K562 (cell line): ENCODE measurements around the gene DMD. TPM values are rescaled to one million over a fixed set of nuclear protein-coding genes. Genes with fewer than 3 reads are reported as not detected.

Experiments used
- ATAC-seq: fragments of 200-7000 bp; cut with Tn5 transposase; 3 replicates; pipeline ENCODE4 v1.9.1; 2020; ENCODE audit warnings: moderate library complexity
- BruUV-seq: library from RNA; stranded (reverse); fragments of 400-500 nt; replicated peaks from 2 replicates; lab custom pipeline; 2021; lab: Mats Ljungman, UMichigan
- CTCF ChIA-PET: fragments of 300-600 bp; formaldehyde crosslinking; extraction: SDS; loops from one replicate; lab custom pipeline; 2021; ENCODE audit warnings: low intra/inter-chr PET ratio; lab: Yijun Ruan, JAX
- POLR2A ChIA-PET: fragments of 300-600, 350-650 bp; sonication (Branson Sonifier 250); formaldehyde crosslinking; extraction: SDS; loops from one replicate; lab custom pipeline; 2021; ENCODE audit warnings: antibody characterized with exemption, inconsistent platforms; lab: Yijun Ruan, JAX
- DNase-seq, 4 experiments: peaks; one replicate each; pipeline versions ENCODE4 v3.0.0 to v3.0.0-alpha.2; 2011 to 2018; ENCODE audit warnings: low spot score in 3 of 4, mixed read lengths in 3 of 4; ENCODE audit errors: extremely low read depth in 1 of 4
- FAIRE-seq: peaks from 2 replicates; lab custom pipeline; 2011; peaks lifted over from hg19 to GRCh38; lab: Jason Lieb, UNC
- H2AFZ ChIP-seq: 2 replicates; pipeline ENCODE4 v1.6.0; 2011; ENCODE audit warnings: low read depth, low read length, control low read depth, inconsistent platforms
- H3K27ac ChIP-seq: fragments of 200-600 bp; 3 replicates; pipeline ENCODE4 v1.8.0; 2011; ENCODE audit warnings: low read depth, mild to moderate bottlenecking, control low read depth, inconsistent platforms, low read length, moderate library complexity, mixed read lengths; ENCODE audit errors: extremely low read depth
- H3K27me3 ChIP-seq, 2 experiments: fragments of 300-600 bp in 1 of 2; 2 replicates in 1 of 2; 3 replicates in 1 of 2; pipeline versions ENCODE4 v1.6.0 to v1.8.0; 2011; ENCODE audit warnings: inconsistent platforms in 2 of 2, low read length in 2 of 2, mild to moderate bottlenecking in 1 of 2, mixed read lengths in 1 of 2, moderate library complexity in 1 of 2; ENCODE audit not compliant: control insufficient read depth in 2 of 2, insufficient read depth in 2 of 2
- H3K36me3 ChIP-seq: fragments of 300-600 bp; 3 replicates; pipeline ENCODE4 v1.8.0; 2011; ENCODE audit warnings: mild to moderate bottlenecking, low read length, inconsistent platforms; ENCODE audit not compliant: control insufficient read depth, insufficient read depth
- H3K4me1 ChIP-seq, 2 experiments: fragments of 200-600 bp in 1 of 2; replicated peaks in 1 of 2; 2 replicates in 1 of 2; 3 replicates in 1 of 2; pipeline versions ENCODE4 v1.5.1 to v1.8.0; 2011; ENCODE audit warnings: inconsistent platforms in 2 of 2, low read length in 2 of 2, mild to moderate bottlenecking in 1 of 2, mixed read lengths in 1 of 2, moderate library complexity in 1 of 2; ENCODE audit not compliant: control insufficient read depth in 2 of 2, insufficient read depth in 2 of 2
- H3K4me2 ChIP-seq: 2 replicates; pipeline ENCODE4 v1.6.1; 2011; ENCODE audit warnings: low read length, control low read depth, inconsistent platforms, mixed read lengths; ENCODE audit not compliant: insufficient read depth
- H3K4me3 ChIP-seq: fragments of 200-600 bp; sonication (generic), shearing (Covaris generic); 2 replicates; pipeline ENCODE4 v1.5.1; 2016; ENCODE audit warnings: control low read depth, inconsistent platforms
- H3K79me2 ChIP-seq: fragments of 200-600 bp; 3 replicates; pipeline ENCODE4 v1.8.0; 2011; ENCODE audit warnings: low read length, inconsistent platforms; ENCODE audit not compliant: control insufficient read depth, insufficient read depth
- H3K9ac ChIP-seq, 2 experiments: 2 replicates each; pipeline versions ENCODE4 v1.6.0 to v1.6.1; 2011; ENCODE audit warnings: low read depth in 2 of 2, low read length in 2 of 2, control low read depth in 1 of 2, inconsistent platforms in 1 of 2, mild to moderate bottlenecking in 1 of 2, mixed read lengths in 1 of 2; ENCODE audit not compliant: insufficient read depth in 1 of 2
- H3K9me1 ChIP-seq: one replicate; pipeline ENCODE4 v1.6.0; 2011; ENCODE audit warnings: inconsistent platforms, mild to moderate bottlenecking, low read length, moderate library complexity; ENCODE audit not compliant: control insufficient read depth, insufficient read depth
- H3K9me3 ChIP-seq: replicated peaks from 2 replicates; pipeline ENCODE4 v1.5.1; 2011; ENCODE audit warnings: low read depth, low read length, inconsistent platforms; ENCODE audit not compliant: control insufficient read depth, insufficient read depth
- H4K20me1 ChIP-seq: replicated peaks from 2 replicates; pipeline ENCODE4 v1.6.1; 2011; ENCODE audit warnings: low read length, inconsistent platforms, mixed read lengths; ENCODE audit not compliant: control insufficient read depth, insufficient read depth
- FOXJ2 ChIP-seq: fragments of 200-800 bp; sonication (Bioruptor generic); IDR thresholded peaks from 2 replicates; pipeline ENCODE4 v1.6.1; 2016; ENCODE audit warnings: missing genetic modification characterization, missing compliant biosample characterization
- FOXP1 ChIP-seq: sonication (generic); formaldehyde crosslinking; IDR thresholded peaks from 2 replicates; pipeline ENCODE4 v1.8.0; 2022; ENCODE audit warnings: mild to moderate bottlenecking, missing genetic modification reagents
- MITF ChIP-seq: IDR thresholded peaks from 2 replicates; pipeline ENCODE4 v1.6.1; 2014; ENCODE audit warnings: antibody characterized with exemption
- NRF1 ChIP-seq, 2 experiments: fragments of 450-650 bp; IDR thresholded peaks in 1 of 2; conservative IDR thresholded peaks in 1 of 2; 2 replicates each; pipeline ENCODE4 v1.6.1; 2014; ENCODE audit warnings: mild to moderate bottlenecking in 2 of 2
- PBX2 ChIP-seq, 2 experiments: IDR thresholded peaks in 1 of 2; conservative IDR thresholded peaks in 1 of 2; 2 replicates each; pipeline ENCODE4 v1.6.1; 2016; ENCODE audit warnings: low read depth in 2 of 2, mild to moderate bottlenecking in 1 of 2, missing compliant biosample characterization in 1 of 2, missing genetic modification characterization in 1 of 2, moderate library complexity in 1 of 2
- PHTF2 ChIP-seq: fragments of 250-450 bp; sonication (Bioruptor Pico); IDR thresholded peaks from 2 replicates; pipeline ENCODE4 v1.5.0; 2021; ENCODE audit warnings: mild to moderate bottlenecking
- PTBP1 ChIP-seq: fragments of 200-400 bp; formaldehyde crosslinking; IDR thresholded peaks from 2 replicates; pipeline ENCODE4 v1.6.1; 2017; ENCODE audit warnings: low read depth, low read length
- RAD51 ChIP-seq: fragments of 450-650 bp; IDR thresholded peaks from 2 replicates; pipeline ENCODE4 v1.7.1; 2016; ENCODE audit warnings: low read depth, mild to moderate bottlenecking, borderline replicate concordance
- SIRT6 ChIP-seq: IDR thresholded peaks from one replicate; pipeline ENCODE4 v1.6.1; 2012; ENCODE audit warnings: low read depth, mild to moderate bottlenecking, control low read depth, inconsistent platforms, low read length, moderate library complexity
- WHSC1 ChIP-seq: IDR thresholded peaks from one replicate; pipeline ENCODE4 v1.6.1; 2012; ENCODE audit warnings: low read length, control low read depth, inconsistent platforms
- ZBTB2 ChIP-seq: fragments of 450-650 bp; IDR thresholded peaks from 2 replicates; pipeline ENCODE4 v1.6.1; 2016; ENCODE audit warnings: antibody characterized with exemption
- ZBTB5 ChIP-seq: fragments of 450-650 bp; IDR thresholded peaks from 2 replicates; pipeline ENCODE4 v1.6.1; 2017; ENCODE audit warnings: antibody characterized with exemption
- ZFP30 ChIP-seq: fragments of 250-450 bp; sonication (Bioruptor Pico); IDR thresholded peaks from 2 replicates; pipeline ENCODE4 v1.8.0; 2022; ENCODE audit warnings: moderate library complexity, mild to moderate bottlenecking, inconsistent platforms, borderline replicate concordance
- ZNF699 ChIP-seq: fragments of 250-450 bp; sonication (Bioruptor Pico); IDR thresholded peaks from 2 replicates; pipeline ENCODE4 v1.8.0; 2021; ENCODE audit warnings: mild to moderate bottlenecking, moderate library complexity; ENCODE audit not compliant: insufficient replicate concordance
- WGBS: fragments of 100-300 bp; shearing (Covaris generic); methylation state at CpG from one replicate; pipeline ENCODE4 v1.1.6; 2016; ENCODE audit warnings: low coverage, mixed read lengths; ENCODE audit not compliant: insufficient coverage; ENCODE audit errors: missing lambda C conversion rate; 5-methylcytosine and 5-hydroxymethylcytosine counted together
- in situ Hi-C: fragments of 300-500 bp; cut with MboI; formaldehyde crosslinking; loops from 4 replicates; pipeline ENCODE4 v1.15.0; 2018; ENCODE audit warnings: inconsistent platforms, mixed read lengths
- intact Hi-C: fragments of 100-400 bp; cut with micrococcal nuclease; formaldehyde crosslinking; loops from 2 replicates; pipeline ENCODE4 v1.14.2; 2022
- polyA plus RNA-seq, 8 experiments: library from polyadenylated mRNA; depleted of rRNA in 4 of 8; stranded (reverse) in 5 of 8; unstranded in 3 of 8; fragments of >200 nt; fragmentation: Nextera tagmentation in 2 of 8; fragmentation: Illumina TruSeq in 1 of 8; extraction: Ambion mirVana in 2 of 8; extraction: Trizol in 1 of 8; gene quantifications; 2 replicates each; pipeline versions ENCODE4 v1.2.1 to v1.2.3, GENCODE V29; 2011 to 2014; ENCODE audit warnings: inconsistent platforms in 1 of 8, missing spikeins in 1 of 8
- total RNA-seq, 7 experiments: library from RNA; depleted of rRNA in 6 of 7; stranded (reverse); fragments of >200 nt in 6 of 7; fragmentation: Illumina TruSeq in 2 of 7; extraction: Trizol in 2 of 7; gene quantifications; 2 replicates each; pipeline versions ENCODE4 v1.2.1 to v1.2.3, GENCODE V29; 2011 to 2021; ENCODE audit warnings: low replicate concordance in 1 of 7

Gene DMD
- total and polyA plus RNA-seq, 9 of the 15 experiments (the other 6 are each of a cell fraction or from before 2014, with no cell fraction given) = 3.8 to 20.4 (median 11.4) TPM

- DNase-seq (no peak), FAIRE-seq (no peak), ATAC-seq (no peak)
- Histone ChIP-seq H3K4me3 (no peak overlapping the region), H4K20me1 (no peaks in the 10 kb centered on the region), H3K9ac (no peak overlapping the region), H3K9me3 (no peaks in the 10 kb centered on the region), H3K4me2 (no peak overlapping the region), H3K4me1 (no peaks in the 10 kb centered on the region), H3K79me2 (no peaks in the 10 kb centered on the region), H2AFZ (no peak overlapping the region), H3K27me3 (no peaks in the 10 kb centered on the region; a peak in 2 of 5 replicates), H3K9me1 (no peaks in the 10 kb centered on the region), H3K36me3 (no peaks in the 10 kb centered on the region), H3K27ac (no peak overlapping the region)
- intact Hi-C loops = no loop called here
- 4% methylated on average over 7 of the region's 7 CpGs for WGBS
- POLR2A ChIA-PET = no interaction called here
- CTCF ChIA-PET = no interaction called here
- in situ Hi-C loops = no loop called here
- TF ChIP-seq PHTF2 (CRISPR knock-in tag) (no peak), ZBTB2 (no peak), FOXJ2 (no peak), PTBP1 (no peak), ZBTB5 (no peak), ZNF699 (CRISPR knock-in tag) (no peak), PBX2 (CRISPR knock-in tag; IDR thresholded peaks at IDR 0.05; ENCODE audit: low read depth) (no peak), PBX2 (tag; conservative IDR thresholded peaks at IDR 0.05; ENCODE audit: low read depth) (no peak), FOXP1 (no peak), ZFP30 (CRISPR knock-in tag) (no peak), WHSC1 (no peak), NRF1 (conservative IDR thresholded peaks at IDR 0.05 in 1 of 2, IDR thresholded peaks at IDR 0.05 in 1 of 2) (no peak), MITF (no peak), RAD51 (no peak), SIRT6 (no peak)
- BruUV-seq = no TSS peak
Observed at GRCh38 chrX:31894152-31894551, 1317.2 kb downstream of the DMD start.
